IPS DF 6.9 (cell line): ENCODE measurements around the gene POLE.

Experiments used
- DNase-seq: peaks from one replicate; pipeline ENCODE4 v3.0.0-alpha.2; 2013; ENCODE audit warnings: low read depth, low spot score
- H3K27ac ChIP-seq: one replicate; pipeline ENCODE4 v1.5.1; 2013; ENCODE audit warnings: low read length, control low read depth
- H3K27me3 ChIP-seq: 2 replicates; pipeline ENCODE4 v1.6.1; 2013; ENCODE audit warnings: mild to moderate bottlenecking, low read length; ENCODE audit not compliant: control insufficient read depth, insufficient read depth
- H3K36me3 ChIP-seq: 2 replicates; pipeline ENCODE4 v1.6.1; 2013; ENCODE audit warnings: low read length; ENCODE audit not compliant: control insufficient read depth, insufficient read depth
- H3K4me1 ChIP-seq: 2 replicates; pipeline ENCODE4 v1.6.1; 2013; ENCODE audit warnings: low read length; ENCODE audit not compliant: control insufficient read depth, insufficient read depth
- H3K4me3 ChIP-seq: 2 replicates; pipeline ENCODE4 v1.5.1; 2013; ENCODE audit warnings: mild to moderate bottlenecking, low read length
- H3K9me3 ChIP-seq: 2 replicates; pipeline ENCODE4 v1.6.1; 2013; ENCODE audit warnings: low read length, inconsistent platforms; ENCODE audit not compliant: control insufficient read depth, insufficient read depth
- WGBS: extraction: QIAGEN DNeasy Blood & Tissue Kit; methylation state at CpG from one replicate; pipeline ENCODE4 v1.1.7; 2013; ENCODE audit warnings: mixed read lengths, missing lambda C conversion rate; ENCODE audit not compliant: insufficient read length, insufficient coverage; 5-methylcytosine and 5-hydroxymethylcytosine counted together

Gene POLE

DNA sequence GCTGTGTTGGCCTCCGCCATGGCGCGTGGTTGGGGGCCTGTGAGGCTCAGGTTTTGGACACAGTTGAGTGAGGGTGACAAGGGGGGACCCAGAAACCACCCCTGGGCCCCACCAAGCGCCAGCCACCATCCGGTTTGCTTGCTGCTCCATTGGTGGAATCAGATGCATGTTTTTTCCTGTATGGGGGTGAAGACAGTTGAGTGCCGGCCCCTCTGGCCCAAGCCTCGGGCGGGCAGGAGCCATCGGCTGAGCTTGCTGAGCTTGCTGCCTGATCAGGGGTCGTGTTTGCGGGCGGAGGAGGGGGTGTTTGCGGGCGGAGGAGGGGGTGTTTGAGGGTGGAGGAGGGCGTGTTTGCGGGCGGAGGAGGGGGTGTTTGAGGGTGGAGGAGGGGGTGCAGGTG is 29.9 kb upstream of the POLE start:
- Histone ChIP-seq H3K4me3 (no peak overlapping the region), H3K27me3 (no peaks in the 10 kb centered on the region), H3K36me3 (peaks cover 40% of the 10 kb centered on the region), H3K9me3 (no peaks in the 10 kb centered on the region), H3K4me1 (no peaks in the 10 kb centered on the region), H3K27ac (no peak overlapping the region)
- 100% methylated on average over 1 of the region's 17 CpGs for WGBS
- no peak for DNase-seq

DNA sequence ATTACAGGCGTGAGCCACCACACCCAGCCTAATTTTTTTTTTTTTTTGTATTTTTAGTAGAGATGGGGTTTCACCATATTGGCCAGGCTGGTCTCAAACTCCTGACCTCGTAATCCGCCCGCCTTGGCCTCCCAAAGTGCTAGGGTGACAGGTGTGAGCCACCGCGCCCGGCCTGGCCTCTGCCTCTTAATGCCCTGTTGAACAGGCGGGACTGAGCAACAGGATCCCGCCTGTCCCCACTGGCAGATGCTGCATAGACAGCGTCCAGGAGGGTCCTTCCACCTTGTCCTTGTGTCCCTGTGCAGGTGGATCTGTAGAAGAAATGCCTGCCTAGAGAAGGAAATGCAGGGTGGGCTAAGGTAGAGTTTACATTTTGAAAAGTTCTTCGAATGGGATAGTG is 29.2 kb upstream of the POLE start:
- no CpG with 5 or more reads among the region's 11 CpGs for WGBS
- no peaks in the 10 kb centered on the region for H3K4me1 ChIP-seq
- DNase-seq, result no peak
- H3K27ac ChIP-seq, result no peak overlapping the region
- no peaks in the 10 kb centered on the region for H3K27me3 ChIP-seq
- H3K4me3 ChIP-seq, result no peak overlapping the region
- H3K36me3 ChIP-seq, result peaks cover 40% of the 10 kb centered on the region
- H3K9me3 ChIP-seq, result no peaks in the 10 kb centered on the region

DNA sequence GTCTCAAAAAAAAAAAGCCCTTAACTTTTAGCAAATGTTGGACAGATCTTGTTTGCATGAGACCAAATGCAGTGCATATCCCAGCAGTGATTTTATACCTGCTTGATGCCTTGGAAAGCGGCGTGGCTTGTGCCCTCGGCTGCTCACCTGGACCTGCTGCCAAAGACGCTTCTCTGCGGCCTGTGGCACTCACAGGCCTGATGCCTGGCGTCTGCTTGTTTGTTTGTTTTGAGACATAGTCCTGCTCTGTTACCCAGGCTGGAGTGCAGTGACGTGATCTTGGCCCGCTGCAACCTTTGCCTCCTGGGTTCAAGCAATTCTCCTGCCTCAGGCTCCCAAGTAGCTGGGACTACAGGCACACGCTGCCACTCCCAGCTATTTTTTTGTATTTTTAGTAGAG is 28.7 kb upstream of the POLE start:
- no peak overlapping the region for H3K4me3 ChIP-seq
- H3K27ac ChIP-seq, result no peak overlapping the region
- no CpG with 5 or more reads among the region's 9 CpGs for WGBS
- H3K4me1 ChIP-seq, result no peaks in the 10 kb centered on the region
- no peaks in the 10 kb centered on the region for H3K9me3 ChIP-seq
- peaks cover 36% of the 10 kb centered on the region for H3K36me3 ChIP-seq
- H3K27me3 ChIP-seq, result no peaks in the 10 kb centered on the region
- DNase-seq, result no peak

DNA sequence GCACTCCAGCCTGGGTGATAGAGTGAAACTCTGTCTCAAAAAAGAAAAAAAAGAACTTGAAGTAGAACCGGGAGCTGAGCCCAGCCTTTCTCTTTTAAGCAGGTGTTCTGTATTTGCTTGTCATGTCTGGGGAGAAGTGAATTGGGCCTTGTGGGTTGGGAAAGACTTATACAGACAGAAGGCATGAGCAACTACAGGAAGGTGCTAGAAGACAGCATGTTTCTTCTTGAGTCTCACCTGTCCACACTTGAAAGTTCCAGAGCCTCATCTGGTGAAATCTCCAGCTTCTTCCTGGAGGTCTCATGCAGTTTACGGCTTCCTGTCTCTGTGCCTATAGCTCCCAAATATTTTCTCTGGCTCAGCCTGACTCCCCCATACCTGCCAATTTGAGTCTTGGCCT is 26.0 kb upstream of the POLE start:
- no peaks in the 10 kb centered on the region for H3K9me3 ChIP-seq
- no peak overlapping the region for H3K4me3 ChIP-seq
- H3K36me3 ChIP-seq, result peaks cover 17% of the 10 kb centered on the region
- WGBS, result no CpG with 5 or more reads among the region's 2 CpGs
- no peaks in the 10 kb centered on the region for H3K4me1 ChIP-seq
- no peaks in the 10 kb centered on the region for H3K27me3 ChIP-seq
- no peak overlapping the region for H3K27ac ChIP-seq
- DNase-seq, result no peak

DNA sequence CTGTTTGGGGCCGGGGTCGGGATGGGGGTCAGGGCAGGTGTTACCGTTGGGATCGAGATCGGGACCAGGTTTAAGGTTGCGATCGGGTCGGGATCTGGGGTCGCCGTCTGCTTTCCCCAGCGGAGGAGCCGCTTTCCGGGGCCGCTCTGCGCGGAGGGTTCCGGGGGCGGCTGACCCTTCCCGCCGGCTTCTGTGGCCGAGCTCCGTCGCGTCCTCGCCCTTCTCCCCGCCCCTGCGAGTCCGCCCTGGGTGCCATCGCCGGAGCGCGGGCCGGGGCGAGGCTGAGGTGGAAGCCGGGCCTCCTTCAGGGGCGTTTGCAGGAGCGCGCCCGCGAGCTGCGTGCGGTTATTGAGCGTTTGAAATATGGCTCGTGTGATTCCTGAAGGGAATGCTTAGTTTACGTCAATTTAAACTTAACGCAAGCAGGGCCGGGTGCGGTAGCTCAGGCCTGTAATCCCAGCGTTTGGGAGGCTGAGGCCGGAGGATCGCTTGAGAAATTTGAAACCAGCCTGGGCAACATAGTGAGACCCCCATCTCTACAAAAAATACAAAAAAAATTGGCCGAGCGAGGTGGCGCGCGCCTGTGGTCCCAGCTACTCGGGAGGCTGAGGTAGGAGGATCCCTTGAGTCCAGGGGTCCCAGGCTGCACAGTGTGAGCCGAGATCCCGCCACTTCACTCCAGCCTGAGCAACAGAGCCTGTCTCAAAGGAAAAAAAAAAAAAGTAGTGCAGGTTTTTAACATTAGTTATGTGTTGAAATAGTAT is 24.1 kb upstream of the POLE start:
- no peaks in the 10 kb centered on the region for H3K9me3 ChIP-seq
- DNase-seq, result no peak
- H3K4me3 ChIP-seq, result peak overlapping the region; percentile 60
- WGBS, result no CpG with 5 or more reads among the region's 59 CpGs
- peaks cover 9% of the 10 kb centered on the region for H3K36me3 ChIP-seq
- H3K27me3 ChIP-seq, result no peaks in the 10 kb centered on the region
- no peak overlapping the region for H3K27ac ChIP-seq
- H3K4me1 ChIP-seq, result no peaks in the 10 kb centered on the region

DNA sequence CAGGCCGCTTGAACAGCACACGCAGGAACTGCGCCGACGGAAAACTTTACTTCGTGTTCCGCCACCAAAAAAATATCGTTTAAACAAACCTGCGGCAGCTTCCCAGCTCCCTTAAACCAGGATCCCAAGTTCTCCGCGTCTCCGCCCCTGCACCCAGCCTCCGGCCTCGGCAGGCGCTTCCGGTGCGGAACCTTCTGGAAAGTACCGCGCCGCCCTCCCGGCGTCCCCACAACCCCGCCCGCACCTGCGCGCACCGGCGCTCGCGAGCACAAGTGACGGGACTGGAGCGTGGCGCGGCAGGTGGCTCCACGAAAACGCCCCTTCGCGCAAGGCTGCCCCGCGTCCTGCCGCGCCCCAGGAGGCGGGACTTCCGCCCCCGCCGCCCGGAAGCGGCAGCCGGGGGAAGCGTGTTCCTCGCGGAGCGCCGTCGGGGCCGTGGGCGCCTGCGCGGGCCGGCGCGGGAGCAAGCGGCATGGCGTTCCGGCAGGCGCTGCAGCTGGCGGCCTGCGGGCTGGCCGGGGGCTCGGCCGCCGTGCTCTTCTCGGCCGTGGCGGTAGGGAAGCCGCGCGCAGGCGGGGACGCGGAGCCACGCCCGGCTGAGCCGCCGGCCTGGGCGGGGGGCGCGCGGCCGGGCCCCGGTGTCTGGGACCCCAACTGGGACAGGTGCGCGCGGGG is 23.4 kb upstream of the POLE start, which contains the start of gene PGAM5:
Gene PGAM5 (plus strand): TSS at position 438 of the 675 bp plus-strand sequence. CDS start 35 bp downstream, at position 473.
- Histone ChIP-seq H3K4me3 (peak within 1 kb of the TSS; percentile 60), H3K9me3 (no peaks in the 10 kb centered on the region), H3K4me1 (no peaks in the 10 kb centered on the region), H3K27me3 (no peaks in the 10 kb centered on the region), H3K36me3 (peaks cover 6% of the 10 kb centered on the region), H3K27ac (no peak within 1 kb of the TSS)
- peak; percentile 45 for DNase-seq
- WGBS, result no CpG with 5 or more reads among the region's 94 CpGs

DNA sequence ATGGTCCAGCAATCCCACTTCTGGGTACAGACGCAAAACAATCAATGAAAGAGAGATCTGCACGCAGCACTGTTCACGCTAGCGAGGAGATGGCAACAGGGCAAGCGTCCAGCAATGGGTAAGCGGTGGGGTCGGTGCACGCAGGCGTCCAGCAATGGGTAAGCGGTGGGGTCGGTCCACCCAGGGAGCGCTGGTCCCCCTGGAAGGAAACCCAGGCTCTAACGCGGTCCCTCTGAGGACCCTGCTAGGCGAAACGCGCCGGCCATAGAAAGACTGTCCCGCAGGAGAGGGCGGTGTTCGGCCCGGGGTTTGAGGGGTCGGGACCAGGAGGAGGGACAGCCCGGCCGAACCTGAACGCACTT is 22.9 kb upstream of the POLE start:
- Histone ChIP-seq H3K27me3 (no peaks in the 10 kb centered on the region), H3K27ac (no peak overlapping the region), H3K9me3 (no peaks in the 10 kb centered on the region), H3K36me3 (peaks cover 6% of the 10 kb centered on the region), H3K4me1 (no peaks in the 10 kb centered on the region), H3K4me3 (peak overlapping the region; percentile 60; the same call in 1 of the 2 replicates)
- no CpG with 5 or more reads among the region's 26 CpGs for WGBS
- no peak for DNase-seq

DNA sequence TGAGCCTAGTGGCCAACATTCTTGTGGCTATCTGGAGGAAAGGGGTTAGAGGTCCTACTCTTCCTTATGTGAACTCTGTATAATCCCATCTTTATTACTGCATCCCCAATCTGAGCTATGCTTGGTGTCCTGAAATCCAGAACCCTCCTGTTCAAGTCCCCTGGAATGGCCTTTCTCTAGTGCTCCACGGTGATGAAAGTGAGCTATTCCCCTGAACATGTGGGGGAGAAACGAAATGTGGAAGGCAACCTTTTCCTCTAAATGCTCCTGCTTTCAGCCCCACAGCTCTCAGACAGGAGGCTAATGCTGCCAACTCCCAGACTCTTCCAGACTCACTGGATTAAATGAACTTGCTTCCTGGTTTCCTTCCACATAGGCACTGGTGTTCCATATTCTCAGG is 21.0 kb upstream of the POLE start:
- Histone ChIP-seq H3K9me3 (no peaks in the 10 kb centered on the region), H3K36me3 (no peaks in the 10 kb centered on the region; the same call in 1 of the 2 replicates), H3K4me1 (no peaks in the 10 kb centered on the region; the same call in 1 of the 2 replicates), H3K4me3 (no peak overlapping the region), H3K27me3 (no peaks in the 10 kb centered on the region), H3K27ac (no peak overlapping the region)
- no peak for DNase-seq
- no CpG with 5 or more reads among the region's 2 CpGs for WGBS

DNA sequence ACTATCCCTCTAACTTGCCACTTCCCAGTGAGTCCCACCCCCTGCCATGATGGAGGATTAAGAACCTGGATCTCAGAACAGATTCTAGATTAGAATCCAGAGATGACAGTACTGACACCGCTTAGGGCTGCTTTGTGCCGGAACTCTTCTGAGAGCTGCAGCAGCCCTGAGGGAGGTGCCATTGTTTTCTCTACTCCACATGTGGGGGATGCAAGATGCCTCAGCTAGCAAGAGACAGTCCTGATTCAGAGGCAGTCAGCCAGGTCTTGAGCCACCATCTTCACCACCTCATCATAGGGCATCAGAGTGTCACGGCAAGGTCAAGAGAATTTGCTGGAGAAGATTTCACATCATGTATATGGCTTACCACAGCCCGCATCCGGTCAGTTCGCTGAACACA is 20.1 kb upstream of the POLE start:
- Histone ChIP-seq H3K4me3 (no peak overlapping the region), H3K9me3 (no peaks in the 10 kb centered on the region), H3K27ac (no peak overlapping the region), H3K27me3 (no peaks in the 10 kb centered on the region), H3K36me3 (peaks cover under 1% of the 10 kb centered on the region; the same call in 1 of the 2 replicates), H3K4me1 (no peaks in the 10 kb centered on the region; the same call in 1 of the 2 replicates)
- no peak for DNase-seq
- no CpG with 5 or more reads among the region's 6 CpGs for WGBS

DNA sequence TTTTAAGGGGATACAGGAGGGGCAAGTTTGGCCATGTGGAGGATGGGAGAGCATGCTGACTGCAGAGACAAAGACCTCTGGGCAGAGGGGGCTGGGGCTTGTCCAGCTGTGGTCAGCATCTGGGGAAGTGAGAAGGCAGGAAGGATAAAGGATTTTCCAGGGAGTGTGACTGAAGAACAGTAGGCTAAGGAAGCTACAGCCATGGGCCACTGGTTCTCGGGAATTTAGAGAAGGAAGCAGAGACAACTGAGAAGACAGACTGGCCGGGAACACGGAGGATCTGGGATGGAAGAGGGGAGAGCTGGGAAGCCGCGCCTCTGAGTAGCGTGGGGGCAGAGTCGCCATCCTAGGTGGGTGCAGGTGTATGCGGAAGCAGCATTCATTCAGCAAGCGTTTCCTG is 16.5 kb upstream of the POLE start:
- DNase-seq, result no peak
- Histone ChIP-seq H3K27me3 (no peaks in the 10 kb centered on the region), H3K27ac (no peak overlapping the region), H3K36me3 (peaks cover 4% of the 10 kb centered on the region), H3K4me1 (no peaks in the 10 kb centered on the region; the same call in 1 of the 2 replicates), H3K9me3 (no peaks in the 10 kb centered on the region), H3K4me3 (no peak overlapping the region)
- WGBS, result no CpG with 5 or more reads among the region's 9 CpGs
